T47D (cell line): Measurements from ENCODE around the gene SLC1A5.
"Not testable (repeated sequence)": the region's sequence is repeated elsewhere in the genome, so short reads cannot be mapped to it uniquely, and the experiment has no call there.

Source experiments
- DNase-seq, 2 experiments: peaks; one replicate each; pipeline versions ENCODE4 v3.0.0 to v3.0.0-alpha.2; 2011 to 2012; ENCODE audit warnings: low read depth in 1 of 2, low spot score in 1 of 2
- JUND ChIP-seq: IDR thresholded peaks from 2 replicates; pipeline ENCODE4 v1.6.1; 2012; ENCODE audit warnings: low read depth
- in situ Hi-C: cut with HindIII; loops from 2 replicates; pipeline ENCODE4 v1.10.0; 2016; ENCODE audit warnings: low sequenced_read_pairs, low pct_unique_long_range_greater_than_20kb

Gene SLC1A5

GRCh38 chr19:46815833-46816627 is 27.6 kb upstream of the SLC1A5 start:
- in situ Hi-C loops: no loop called here
- no peak for TF ChIP-seq JUND
- DNase-seq: no peak

GRCh38 chr19:46813839-46814358 is 25.5 kb upstream of the SLC1A5 start:
- peak in 1 of 2 experiments; percentile 68 for DNase-seq
- in situ Hi-C loops: no loop called here
- TF ChIP-seq JUND: no peak

- TF ChIP-seq JUND: no peak
- no peak for DNase-seq
- in situ Hi-C loops: no loop called here
Measured at GRCh38 chr19:46812977-46813838, 24.8 kb upstream of the SLC1A5 start.

- in situ Hi-C loops: no loop called here
- no peak for DNase-seq
- TF ChIP-seq JUND: no peak
Measured at GRCh38 chr19:46809534-46810272, 21.3 kb upstream of the SLC1A5 start.

- no peak for DNase-seq
- TF ChIP-seq JUND: no peak
- in situ Hi-C loops: no loop called here
Measured at GRCh38 chr19:46806656-46807055, 18.3 kb upstream of the SLC1A5 start.

GRCh38 chr19:46804432-46804831 is 16.0 kb upstream of the SLC1A5 start:
- in situ Hi-C loops, DNase-seq: not testable (repeated sequence)

- no peak for DNase-seq
- in situ Hi-C loops: no loop called here
- TF ChIP-seq JUND: no peak
Measured at GRCh38 chr19:46803555-46803954, 15.2 kb upstream of the SLC1A5 start.

GRCh38 chr19:46802152-46802551 is 13.8 kb upstream of the SLC1A5 start:
- DNase-seq: no peak
- in situ Hi-C loops: no loop called here
- TF ChIP-seq JUND: no peak

GRCh38 chr19:46798713-46799112 is 10.3 kb upstream of the SLC1A5 start:
- no peak for TF ChIP-seq JUND
- in situ Hi-C loops: no loop called here
- no peak for DNase-seq

GRCh38 chr19:46797881-46798280 is 9.5 kb upstream of the SLC1A5 start:
- in situ Hi-C loops: no loop called here
- no peak for DNase-seq
- TF ChIP-seq JUND: no peak

GRCh38 chr19:46791944-46792343 is 3.5 kb upstream of the SLC1A5 start:
- peak in 1 of 2 experiments; percentile 33 for DNase-seq
- TF ChIP-seq JUND: no peak
- in situ Hi-C loops: no loop called here

- TF ChIP-seq JUND: no peak
- DNase-seq: peak in 1 of 2 experiments; percentile 61
- in situ Hi-C loops: no loop called here
Measured at GRCh38 chr19:46789371-46789770, 977 bp upstream of the SLC1A5 start.
